ENCODE data around the gene CYP39A1.
A peak's percentile ranks its signal among the peaks of the same experiment; 100 is the strongest.

The CYP39A1 gene

GRCh38 chr6:46652603-46653438 is at the start of gene CYP39A1, which contains the start of gene SLC25A27:
CYP39A1 (minus strand) TSS chr6:46652818; CDS start chr6:46652582, 236 bp downstream.
SLC25A27 (plus strand) TSS chr6:46652975; CDS start chr6:46653193, 218 bp downstream.
- DNase-seq: peak; percentile 52

GRCh38 chr6:46699970-46700369 is 47.4 kb upstream of the CYP39A1 start:
- no peak for DNase-seq

GRCh38 chr6:46690911-46691451 is 38.4 kb upstream of the CYP39A1 start:
- no peak for DNase-seq

- no peak for DNase-seq
Observed at GRCh38 chr6:46690141-46690755, 37.6 kb upstream of the CYP39A1 start.

- no peak for DNase-seq
Observed at GRCh38 chr6:46689657-46690056, 37.0 kb upstream of the CYP39A1 start.

GRCh38 chr6:46688966-46689335 is 36.3 kb upstream of the CYP39A1 start:
- DNase-seq: no peak

DNA sequence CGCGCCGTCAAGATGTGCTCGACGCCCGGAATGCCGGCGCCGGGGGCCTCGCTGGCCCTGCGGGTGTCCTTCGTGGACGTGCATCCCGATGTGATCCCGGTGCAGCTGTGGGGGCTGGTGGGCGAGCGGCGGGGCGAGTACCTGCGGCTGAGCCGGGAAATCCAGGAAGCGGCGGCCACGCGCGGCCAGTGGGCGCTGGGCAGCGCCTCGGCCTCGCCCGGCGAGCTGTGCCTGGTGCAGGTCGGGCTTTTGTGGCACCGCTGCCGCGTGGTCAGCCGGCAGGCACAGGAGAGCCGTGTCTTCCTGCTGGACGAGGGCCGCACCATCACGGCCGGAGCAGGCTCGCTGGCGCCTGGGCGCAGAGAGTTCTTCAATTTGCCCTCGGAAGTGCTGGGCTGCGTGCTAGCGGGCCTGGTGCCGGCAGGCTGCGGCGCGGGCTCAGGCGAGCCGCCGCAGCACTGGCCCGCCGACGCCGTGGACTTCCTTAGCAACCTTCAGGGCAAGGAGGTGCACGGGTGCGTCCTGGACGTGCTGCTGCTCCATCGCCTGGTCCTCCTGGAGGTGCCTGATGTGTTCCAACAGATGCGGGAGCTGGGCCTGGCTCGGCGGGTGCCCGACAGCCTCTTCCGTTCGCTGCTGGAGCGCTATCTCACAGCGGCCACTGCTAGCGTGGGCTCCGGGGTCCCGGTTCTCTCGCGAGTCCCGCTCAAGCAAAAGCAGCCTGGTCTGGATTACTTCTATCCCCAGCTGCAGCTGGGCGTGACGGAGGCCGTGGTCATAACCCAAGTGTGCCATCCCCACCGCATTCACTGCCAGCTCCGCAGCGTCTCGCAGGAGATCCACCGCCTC is 35.7 kb upstream of the CYP39A1 start:
- DNase-seq: no peak

DNA sequence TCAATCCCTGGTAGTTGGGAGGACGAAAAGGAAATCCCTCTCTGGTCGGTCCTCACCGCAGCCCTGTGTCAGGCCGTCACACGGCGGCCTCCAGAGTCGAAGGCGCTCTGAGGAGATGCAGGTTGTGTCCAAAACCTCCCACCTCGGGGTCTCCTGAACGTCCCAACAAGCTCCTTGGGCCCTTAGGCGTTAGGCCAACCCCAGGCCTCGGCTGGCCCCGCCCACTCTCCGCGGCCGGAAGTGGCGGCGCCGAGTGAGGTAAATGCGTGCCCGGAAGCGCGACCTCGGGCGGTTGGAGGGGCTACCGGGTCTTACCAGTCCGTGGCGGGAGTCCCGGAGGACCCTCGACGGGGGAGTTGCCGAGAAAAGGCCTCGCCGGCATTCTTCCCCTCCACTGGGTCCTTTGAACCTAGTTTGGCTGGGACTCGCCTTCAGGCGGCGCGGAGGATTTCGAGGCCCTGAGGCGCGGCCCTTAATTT is 35.0 kb upstream of the CYP39A1 start, which contains the start of gene TDRD6:
TSS of gene TDRD6 (plus strand) at position 267 of the 479 bp plus-strand sequence. CDS start 244 bp downstream, outside the sequence.
- DNase-seq: no peak

GRCh38 chr6:46684771-46685170 is 32.2 kb upstream of the CYP39A1 start:
- DNase-seq: no peak

- peak; percentile 11 for DNase-seq
Observed at GRCh38 chr6:46677314-46677654, 24.7 kb upstream of the CYP39A1 start.

DNA sequence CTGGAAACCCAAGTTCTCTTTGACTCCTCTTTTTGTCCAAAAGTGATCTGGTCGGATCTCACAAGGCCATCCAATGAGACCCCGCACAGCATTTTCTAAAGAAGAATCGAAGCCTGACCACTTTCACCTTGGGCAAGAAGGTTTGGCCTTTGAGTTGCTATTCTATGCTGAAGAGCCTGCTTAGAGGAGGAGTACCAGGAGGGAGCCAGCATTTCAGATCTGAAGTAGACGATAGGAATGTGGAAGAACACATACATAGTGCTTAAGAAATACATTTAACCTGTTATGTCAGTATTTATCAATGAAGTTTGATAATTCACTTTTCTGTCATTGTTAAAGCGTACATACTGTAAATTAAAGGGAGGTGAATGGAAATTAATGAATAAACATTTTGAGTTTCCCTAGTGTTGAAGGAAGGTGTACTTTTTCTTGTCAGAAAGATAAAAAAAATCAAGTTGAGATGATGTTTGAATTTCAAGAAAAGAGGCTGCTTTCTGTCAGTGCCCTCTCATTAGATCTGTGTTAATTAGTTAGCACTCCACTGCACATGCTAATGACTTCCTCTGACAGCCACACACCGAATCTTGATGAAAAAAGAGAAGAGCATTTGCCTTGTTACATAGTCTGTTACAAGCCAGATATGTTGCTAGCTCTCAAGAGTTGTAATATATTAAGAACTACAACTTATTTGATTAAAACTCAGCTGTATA is 24.1 kb upstream of the CYP39A1 start:
- no peak for DNase-seq

DNA sequence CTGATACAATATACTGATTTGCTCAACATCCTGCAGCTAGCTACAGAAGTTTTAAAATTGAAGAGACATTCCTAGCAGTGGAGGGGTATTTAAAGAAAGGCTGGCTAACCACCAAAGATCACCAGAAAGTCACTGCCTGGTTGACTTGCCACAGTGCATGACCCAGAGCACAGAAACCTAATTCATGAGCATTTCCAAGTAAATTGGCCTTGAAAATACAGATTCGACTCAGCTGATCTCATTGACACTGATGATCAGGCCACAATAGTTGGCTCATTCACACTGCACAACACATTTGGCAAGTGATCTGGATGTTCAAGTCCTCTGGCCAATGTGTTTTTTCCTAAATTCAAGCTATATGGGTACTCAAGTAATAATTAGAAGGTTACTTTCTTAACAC is 21.8 kb upstream of the CYP39A1 start:
- DNase-seq: no peak

DNA sequence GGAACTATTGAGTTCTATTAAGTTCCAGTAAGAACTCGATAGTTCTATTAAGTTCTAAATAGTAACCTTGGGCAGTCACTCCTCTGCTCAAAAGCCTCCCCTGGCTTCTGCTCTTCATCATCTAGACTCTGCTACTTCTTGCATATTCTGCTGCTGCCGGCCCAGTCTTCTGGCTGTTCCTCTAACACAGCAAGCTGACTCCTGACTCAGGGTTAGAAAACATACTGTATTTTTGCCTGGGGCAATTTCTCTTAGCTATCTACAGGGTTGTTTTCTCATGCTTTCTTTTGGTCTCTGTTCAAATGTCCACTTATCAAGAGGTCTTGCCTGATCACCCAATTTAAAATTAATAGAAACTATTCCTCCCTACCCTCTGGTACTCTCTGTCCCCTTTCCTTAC is 14.8 kb upstream of the CYP39A1 start:
- no peak for DNase-seq

GRCh38 chr6:46661483-46661882 is 8.9 kb upstream of the CYP39A1 start:
- DNase-seq: no peak

DNA sequence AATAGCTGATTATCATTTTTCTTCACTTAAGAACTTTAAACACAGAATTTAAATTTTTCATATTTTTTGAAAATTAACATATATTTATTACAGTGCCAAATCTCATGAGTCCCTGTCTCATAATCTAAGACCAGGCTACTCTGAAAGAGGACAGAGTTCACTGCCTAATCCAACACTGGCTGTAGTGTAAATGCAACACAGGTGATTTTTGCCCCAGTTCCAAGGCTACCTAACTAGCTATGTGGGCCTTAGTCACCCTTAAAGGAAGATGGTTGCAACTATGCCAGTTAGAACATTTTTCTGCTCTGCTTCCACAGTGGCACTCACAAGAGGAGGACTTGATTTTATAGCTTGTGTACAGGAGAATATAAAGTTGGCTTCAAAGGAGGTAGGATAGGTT is 5.0 kb upstream of the CYP39A1 start:
- no peak for DNase-seq

GRCh38 chr6:46655803-46656202 is 3.2 kb upstream of the CYP39A1 start:
- DNase-seq: no peak

DNA sequence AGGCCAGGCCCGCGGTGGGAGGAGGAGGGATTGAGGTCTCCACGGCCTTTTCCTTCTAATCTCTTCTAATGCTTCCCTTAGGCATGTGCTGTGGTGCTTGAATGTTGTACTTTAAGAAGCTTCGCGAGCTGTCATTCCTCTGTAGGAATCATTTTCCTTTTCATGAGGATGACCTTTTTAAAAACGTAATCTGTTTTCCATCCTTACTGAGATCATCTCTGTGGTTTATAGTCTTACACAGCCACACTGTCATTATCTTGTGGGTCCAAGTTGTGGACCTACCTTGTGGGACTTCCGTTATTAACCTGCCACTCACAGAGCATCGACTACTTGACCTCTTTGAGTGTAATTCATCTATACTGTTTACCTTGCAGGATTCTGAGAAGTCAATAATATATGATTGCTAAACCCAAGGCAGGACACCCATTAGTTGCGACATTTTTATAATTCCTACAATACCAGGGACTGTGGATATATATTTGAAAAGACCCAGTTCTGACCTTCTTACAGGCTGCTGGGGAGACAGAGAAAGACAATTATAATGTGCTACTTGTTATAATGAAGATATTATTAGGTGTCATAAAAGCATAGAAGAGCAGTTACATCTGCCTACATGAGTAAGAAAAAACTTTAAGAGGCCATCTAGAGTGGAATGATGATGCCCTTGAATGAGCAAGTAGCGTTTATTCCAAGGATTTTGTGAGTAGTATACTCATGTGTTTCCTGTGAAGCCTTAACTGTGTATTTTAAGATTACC is 999 bp upstream of the CYP39A1 start:
- no peak for DNase-seq

- no peak for DNase-seq
Observed at GRCh38 chr6:46652232-46652602, 401 bp downstream of the CYP39A1 start.

DNA sequence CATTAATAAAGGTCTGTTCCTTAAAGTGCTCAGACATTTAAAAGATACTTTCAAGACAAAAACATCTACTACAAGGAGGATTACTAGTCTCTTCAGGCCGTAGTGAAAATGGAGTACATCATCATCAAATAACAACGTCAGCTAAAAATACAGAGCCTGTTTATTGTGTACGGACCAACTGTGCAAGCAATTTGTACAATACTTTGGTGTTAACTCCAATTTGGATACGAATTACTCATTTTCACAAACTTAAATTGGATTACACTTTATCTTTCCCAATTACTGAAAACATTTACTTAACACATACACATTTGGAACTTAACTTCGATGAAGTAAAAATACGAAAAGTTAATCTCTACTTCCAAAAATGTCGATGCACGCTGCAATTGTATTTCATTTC is 802 bp downstream of the CYP39A1 start:
- DNase-seq: no peak

DNA sequence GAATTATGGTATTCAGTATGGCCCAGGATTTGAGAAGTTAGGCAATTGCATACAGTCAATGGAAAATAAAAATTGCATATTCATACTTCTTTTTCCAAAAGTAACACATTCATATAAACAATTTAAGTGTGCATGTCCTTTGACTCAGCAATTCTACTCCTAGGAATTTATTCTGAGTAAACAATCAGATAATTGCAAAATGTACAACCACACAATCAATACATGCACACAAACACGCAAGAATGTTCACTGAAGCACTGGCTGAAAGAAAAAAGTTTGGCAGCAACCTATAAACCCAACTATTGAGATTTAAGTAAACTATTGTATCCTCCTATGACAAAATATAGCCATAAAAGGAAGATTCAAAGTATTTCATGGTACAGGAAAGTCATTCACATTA is 1.6 kb downstream of the CYP39A1 start:
- no peak for DNase-seq

DNA sequence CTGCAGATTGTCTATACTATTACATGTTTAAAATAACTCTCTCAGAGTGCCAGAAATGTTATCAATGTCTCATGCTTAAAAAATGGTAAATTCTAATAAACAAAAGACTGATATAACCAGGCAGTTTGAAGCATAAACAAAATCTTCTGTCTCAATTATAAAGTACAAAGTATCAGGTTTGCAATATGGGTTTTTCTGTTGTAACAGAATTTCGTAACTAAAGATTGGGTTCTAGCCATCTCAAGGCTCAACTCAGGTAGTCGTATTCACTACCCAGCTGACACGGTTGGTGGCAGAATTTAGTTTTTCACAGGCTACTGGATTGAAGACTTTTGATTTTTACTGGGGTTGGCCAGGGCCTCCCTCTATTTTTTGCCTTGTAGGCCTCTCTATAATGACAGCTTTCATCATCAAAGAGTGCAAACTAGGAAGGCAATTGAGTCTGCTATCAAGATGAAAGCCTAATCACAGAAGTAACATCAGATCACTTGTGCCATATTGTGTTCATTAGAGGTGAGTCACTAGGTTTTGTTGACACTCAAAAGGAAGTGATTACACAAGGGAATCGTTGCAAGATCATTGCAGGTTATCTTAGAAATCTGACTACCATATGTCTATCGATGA is 3.6 kb downstream of the CYP39A1 start:
- DNase-seq: peak; percentile 11

Measured in NCI-H1436 treated with DMSO at 0.1 percent for 48 hours (cell line).